Stimulated activated naive CD8-positive, alpha-beta T cell treated with anti-CD3 and anti-CD28 coated beads, Interleukin-15, Interleukin-2, amounts not matched to agents 100 ng/mL and 50 ng/mL, for 24 hours (primary cell): ENCODE measurements around the gene KLHL2.

Experiments used
- H3K27ac Mint-ChIP-seq: one replicate; pipeline ENCODE4 v1.8.0; 2021; ENCODE audit warnings: mild to moderate bottlenecking, mixed read lengths
- H3K27me3 Mint-ChIP-seq: one replicate; pipeline ENCODE4 v1.8.0; 2021; ENCODE audit warnings: mixed read lengths
- H3K36me3 Mint-ChIP-seq: one replicate; pipeline ENCODE4 v1.8.0; 2021; ENCODE audit warnings: low read depth, mixed read lengths
- H3K4me1 Mint-ChIP-seq: one replicate; pipeline ENCODE4 v1.8.0; 2021; ENCODE audit warnings: low read depth, mixed read lengths
- H3K4me3 Mint-ChIP-seq: one replicate; pipeline ENCODE4 v1.8.0; 2021; ENCODE audit warnings: mild to moderate bottlenecking, mixed read lengths
- H3K9me3 Mint-ChIP-seq: one replicate; pipeline ENCODE4 v1.8.0; 2021; ENCODE audit warnings: mixed read lengths

KLHL2 gene

DNA sequence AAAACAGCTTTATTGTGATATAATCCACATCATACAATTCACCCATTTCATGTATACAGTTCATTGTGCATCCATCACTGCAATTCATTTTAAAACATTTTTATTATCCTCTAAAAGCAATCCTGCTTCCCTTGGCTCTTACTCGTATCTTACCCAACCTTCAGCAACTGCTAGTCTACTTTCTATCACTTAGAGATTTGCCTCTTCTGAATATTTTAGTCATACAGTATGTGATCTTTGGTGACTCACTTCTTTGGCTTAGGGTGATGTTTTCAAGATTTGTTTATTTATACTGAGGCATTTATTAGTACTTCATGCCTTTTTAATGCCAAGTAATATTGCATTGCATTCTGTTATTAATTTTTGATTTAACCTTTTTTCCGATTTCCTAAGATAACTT, 105.1 kb downstream of the KLHL2 start:
- H3K27me3 Mint-ChIP-seq = no peaks in the 10 kb centered on the region
- no peaks in the 10 kb centered on the region for H3K4me1 Mint-ChIP-seq
- peaks cover 46% of the 10 kb centered on the region for H3K36me3 Mint-ChIP-seq
- no peaks in the 10 kb centered on the region for H3K9me3 Mint-ChIP-seq
- H3K27ac Mint-ChIP-seq = no peak overlapping the region
- H3K4me3 Mint-ChIP-seq = no peak overlapping the region

DNA sequence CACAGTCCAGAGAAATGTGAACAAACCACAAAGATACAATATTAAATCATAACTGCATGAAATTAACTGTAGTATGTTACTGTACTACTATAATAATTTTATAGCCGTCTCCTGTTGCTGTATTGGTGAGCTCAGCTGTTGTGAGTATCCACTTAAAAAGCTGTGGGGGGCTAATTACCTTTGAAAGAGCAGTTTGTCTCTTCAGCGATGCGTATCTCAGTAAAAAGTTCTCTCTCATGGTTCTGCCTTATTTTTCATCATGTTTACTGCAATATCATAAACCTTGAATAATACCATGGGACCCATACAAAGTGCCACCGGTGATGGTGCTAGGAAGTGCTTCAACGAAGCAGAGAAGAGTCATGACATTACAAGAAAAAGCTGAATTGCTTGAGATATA, 111.7 kb downstream of the KLHL2 start:
- H3K27ac Mint-ChIP-seq = no peak overlapping the region
- H3K4me3 Mint-ChIP-seq = no peak overlapping the region
- no peaks in the 10 kb centered on the region for H3K27me3 Mint-ChIP-seq
- H3K36me3 Mint-ChIP-seq = peaks cover 24% of the 10 kb centered on the region
- H3K4me1 Mint-ChIP-seq = no peaks in the 10 kb centered on the region
- H3K9me3 Mint-ChIP-seq = no peaks in the 10 kb centered on the region

DNA sequence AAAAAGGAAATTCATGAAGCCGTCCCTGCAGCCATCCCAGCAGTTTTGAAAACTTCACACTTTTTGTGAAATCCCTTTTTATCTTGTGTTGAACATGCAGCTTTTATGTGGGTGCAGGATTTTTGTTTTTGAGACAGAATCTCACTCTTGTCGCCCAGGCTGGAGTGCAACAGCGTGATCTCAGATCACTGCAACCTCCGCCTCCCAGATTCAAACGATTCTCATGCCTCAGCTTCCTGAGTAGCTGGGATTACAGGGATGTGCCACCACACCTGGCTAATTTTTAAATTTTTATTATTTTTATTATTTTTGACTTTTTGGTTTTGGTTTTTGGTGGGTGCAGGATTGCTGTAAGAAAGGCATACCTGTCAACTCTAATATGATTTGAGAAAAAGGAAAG, 112.1 kb downstream of the KLHL2 start:
- peaks cover 24% of the 10 kb centered on the region for H3K36me3 Mint-ChIP-seq
- no peaks in the 10 kb centered on the region for H3K27me3 Mint-ChIP-seq
- H3K4me1 Mint-ChIP-seq = no peaks in the 10 kb centered on the region
- H3K4me3 Mint-ChIP-seq = no peak overlapping the region
- no peak overlapping the region for H3K27ac Mint-ChIP-seq
- H3K9me3 Mint-ChIP-seq = no peaks in the 10 kb centered on the region

DNA sequence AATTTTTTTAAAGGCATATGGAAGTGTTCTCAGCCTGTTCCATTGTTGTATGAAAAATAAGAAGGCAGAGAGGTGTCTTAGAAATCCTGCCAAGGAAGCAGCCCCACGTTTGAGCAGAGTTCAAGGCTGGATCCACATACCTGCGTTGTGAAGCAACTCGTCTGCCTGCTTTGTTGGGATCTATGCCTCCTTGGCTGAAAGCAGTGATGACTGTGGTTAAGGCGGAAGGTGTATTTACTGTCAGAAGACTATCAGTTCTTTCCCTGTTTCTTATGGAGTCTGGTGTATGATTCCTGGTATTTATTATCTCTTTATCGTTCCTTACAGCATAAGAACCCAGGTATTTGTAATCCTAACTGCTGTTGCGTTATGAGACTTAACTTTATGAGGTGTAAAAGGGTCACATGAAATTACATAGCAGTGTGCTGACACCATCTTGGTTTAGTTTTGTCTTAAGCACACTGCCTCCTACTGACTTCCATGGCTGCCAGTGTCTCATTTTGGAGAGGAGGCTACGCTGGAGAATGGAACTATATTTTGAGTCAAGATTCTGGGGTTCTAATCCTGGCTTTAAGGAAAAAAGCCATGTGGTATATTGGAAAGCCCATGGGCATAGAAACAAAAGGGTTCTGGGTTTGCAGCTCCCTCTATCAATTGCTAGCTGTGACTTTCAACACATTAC, 117.0 kb downstream of the KLHL2 start:
- Mint-ChIP-seq H3K27me3 (no peaks in the 10 kb centered on the region), H3K4me1 (no peaks in the 10 kb centered on the region), H3K27ac (no peak overlapping the region), H3K9me3 (no peaks in the 10 kb centered on the region), H3K4me3 (no peak overlapping the region), H3K36me3 (peaks cover 15% of the 10 kb centered on the region)

DNA sequence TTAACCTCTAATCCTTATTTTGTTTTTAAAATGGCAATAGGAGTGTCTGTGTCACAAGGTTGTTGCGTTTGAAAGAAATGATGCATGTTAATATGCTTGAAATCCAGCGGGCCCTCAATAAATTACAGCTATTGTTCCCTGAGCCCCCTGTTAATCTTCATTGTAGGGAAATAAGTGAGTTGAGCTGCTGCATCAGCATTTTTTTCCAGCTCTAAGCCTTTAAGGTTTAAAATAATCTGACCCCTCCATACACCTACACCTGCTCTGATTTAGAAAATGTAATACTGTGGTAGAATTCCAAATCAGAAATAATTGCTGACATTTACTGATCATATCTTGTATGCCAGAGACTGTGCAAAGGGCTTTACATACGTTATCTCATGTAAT, 117.5 kb downstream of the KLHL2 start:
- H3K9me3 Mint-ChIP-seq = no peaks in the 10 kb centered on the region
- no peaks in the 10 kb centered on the region for H3K4me1 Mint-ChIP-seq
- no peak overlapping the region for H3K4me3 Mint-ChIP-seq
- peaks cover 12% of the 10 kb centered on the region for H3K36me3 Mint-ChIP-seq
- H3K27me3 Mint-ChIP-seq = no peaks in the 10 kb centered on the region
- H3K27ac Mint-ChIP-seq = no peak overlapping the region

DNA sequence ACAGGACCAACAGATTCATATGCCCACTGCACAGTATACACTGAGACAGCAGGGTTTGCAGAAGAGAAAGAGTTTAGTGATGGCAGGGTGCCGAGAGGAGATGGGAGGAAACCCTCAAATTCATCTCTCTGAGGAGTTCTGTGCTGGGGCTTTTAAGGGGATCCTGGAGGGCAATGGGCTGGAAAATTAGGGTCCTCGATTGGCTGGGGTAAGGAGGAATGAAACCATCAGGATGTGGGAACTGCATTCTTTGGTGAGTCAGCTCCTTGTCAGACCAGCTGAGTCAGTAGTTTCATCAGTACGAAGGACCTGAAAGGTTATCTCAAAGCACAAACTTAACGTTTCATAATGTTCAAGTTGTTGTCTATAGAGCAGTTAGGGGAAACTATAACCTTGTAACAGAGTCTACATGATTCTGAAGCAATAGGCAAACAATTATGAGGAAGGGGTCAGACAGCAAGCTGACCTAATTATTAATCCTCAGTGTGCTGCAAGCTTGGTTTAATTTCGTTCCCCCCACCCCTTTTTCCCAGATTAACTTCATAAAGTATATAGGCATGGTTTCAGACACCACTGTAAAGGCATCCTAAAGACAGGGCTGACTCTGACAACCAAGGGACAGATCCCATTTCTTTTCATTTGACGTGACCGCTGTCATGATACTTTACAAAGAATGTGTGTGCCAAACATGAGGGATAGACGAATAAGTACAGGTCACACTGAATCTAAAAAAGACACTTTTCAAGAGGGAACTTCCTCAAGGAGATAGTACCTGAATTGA, 118.6 kb downstream of the KLHL2 start:
- H3K27ac Mint-ChIP-seq = no peak overlapping the region
- no peak overlapping the region for H3K4me3 Mint-ChIP-seq
- H3K27me3 Mint-ChIP-seq = no peaks in the 10 kb centered on the region
- no peaks in the 10 kb centered on the region for H3K4me1 Mint-ChIP-seq
- H3K36me3 Mint-ChIP-seq = peaks cover 12% of the 10 kb centered on the region
- H3K9me3 Mint-ChIP-seq = no peaks in the 10 kb centered on the region

DNA sequence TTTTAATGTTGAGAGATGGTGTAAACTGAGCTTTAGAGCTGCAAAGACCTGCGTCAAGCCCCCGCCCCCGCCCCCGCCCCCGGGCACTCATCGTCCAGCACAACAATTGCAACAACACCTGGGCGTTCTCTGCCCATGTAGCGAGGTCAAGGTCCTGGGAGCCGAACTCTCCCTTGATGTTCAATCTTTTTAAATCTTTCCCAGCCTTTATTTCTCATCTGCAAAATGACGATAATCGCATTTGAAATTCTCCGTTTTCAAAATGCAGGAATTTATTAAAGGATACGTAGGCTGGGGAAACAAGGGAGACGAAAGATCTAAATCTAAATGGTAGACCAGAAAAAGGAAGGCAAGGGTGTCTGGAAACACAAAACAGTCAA, 119.5 kb downstream of the KLHL2 start:
- Mint-ChIP-seq H3K4me3 (no peak overlapping the region), H3K36me3 (peaks cover 21% of the 10 kb centered on the region), H3K4me1 (no peaks in the 10 kb centered on the region), H3K27ac (no peak overlapping the region), H3K27me3 (no peaks in the 10 kb centered on the region), H3K9me3 (no peaks in the 10 kb centered on the region)

DNA sequence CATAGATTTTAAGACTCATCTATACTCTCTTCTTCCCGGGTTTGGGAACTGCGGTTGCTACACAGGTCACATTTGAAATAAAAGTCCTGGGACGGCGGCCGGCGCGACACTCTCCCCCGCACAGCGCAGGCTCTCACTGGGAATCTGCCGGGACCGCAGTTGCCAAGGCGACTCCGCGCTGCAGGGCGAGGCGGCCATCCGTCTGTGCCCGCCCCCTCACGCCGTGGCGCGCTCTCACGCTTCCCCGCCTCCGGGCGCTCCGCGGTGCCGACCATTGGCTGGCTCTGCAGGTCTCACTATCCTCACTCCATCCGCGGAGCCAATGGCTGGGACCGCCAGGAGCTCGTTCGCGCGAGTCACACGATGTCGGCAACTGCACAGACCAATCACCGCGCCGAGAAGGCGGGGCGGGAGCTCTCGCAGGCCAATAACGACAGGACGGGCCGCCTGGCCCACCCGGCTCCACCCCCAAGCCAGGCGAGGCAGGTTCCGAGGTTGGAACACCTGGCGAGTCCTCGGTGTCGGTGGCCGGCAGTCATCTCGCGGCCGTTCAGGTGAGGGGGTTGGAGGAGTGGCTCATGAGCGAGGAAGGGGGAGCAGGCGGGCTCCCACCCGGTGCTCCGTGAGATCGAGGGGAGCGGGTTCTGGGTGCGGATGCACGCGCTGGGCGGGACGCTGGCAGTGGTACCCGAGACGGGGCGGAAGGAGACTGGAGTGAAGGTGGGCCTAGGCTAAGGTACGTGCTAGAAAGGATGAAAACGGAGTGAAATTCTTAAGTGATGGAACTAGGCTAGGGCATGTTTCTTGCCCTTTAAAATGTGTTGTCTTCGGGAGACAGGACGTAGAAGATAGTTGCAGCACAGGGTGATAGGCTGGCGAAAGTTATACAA, 120.1 kb downstream of the KLHL2 start, which contains the start of gene MSMO1:
Gene MSMO1 (plus strand): TSS at position 459 of the 890 bp plus-strand sequence. CDS start 5,702 bp downstream, outside the sequence.
- Mint-ChIP-seq H3K4me1 (no peaks in the 10 kb centered on the region), H3K9me3 (no peaks in the 10 kb centered on the region), H3K27me3 (no peaks in the 10 kb centered on the region), H3K27ac (no peak within 1 kb of the TSS), H3K36me3 (peaks cover 28% of the 10 kb centered on the region), H3K4me3 (no peak within 1 kb of the TSS)

DNA sequence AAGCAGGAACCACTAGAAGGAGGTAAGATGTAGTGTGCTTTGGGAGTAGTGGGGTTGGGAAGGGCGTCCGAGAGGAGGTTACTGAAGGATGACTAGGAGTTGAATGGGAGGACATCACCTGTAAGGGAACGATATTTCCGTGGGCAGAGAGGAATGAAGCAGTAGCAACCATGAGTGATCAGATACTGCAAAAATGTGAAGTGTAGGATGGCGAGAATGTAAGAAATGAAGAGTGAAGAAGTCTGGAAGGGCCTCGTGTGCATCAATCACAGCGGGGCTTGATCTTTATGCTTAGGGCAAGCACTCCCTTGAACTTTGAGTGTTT, 120.7 kb downstream of the KLHL2 start:
- no peak overlapping the region for H3K27ac Mint-ChIP-seq
- no peaks in the 10 kb centered on the region for H3K27me3 Mint-ChIP-seq
- no peak overlapping the region for H3K4me3 Mint-ChIP-seq
- H3K9me3 Mint-ChIP-seq = no peaks in the 10 kb centered on the region
- no peaks in the 10 kb centered on the region for H3K4me1 Mint-ChIP-seq
- H3K36me3 Mint-ChIP-seq = peaks cover 32% of the 10 kb centered on the region

DNA sequence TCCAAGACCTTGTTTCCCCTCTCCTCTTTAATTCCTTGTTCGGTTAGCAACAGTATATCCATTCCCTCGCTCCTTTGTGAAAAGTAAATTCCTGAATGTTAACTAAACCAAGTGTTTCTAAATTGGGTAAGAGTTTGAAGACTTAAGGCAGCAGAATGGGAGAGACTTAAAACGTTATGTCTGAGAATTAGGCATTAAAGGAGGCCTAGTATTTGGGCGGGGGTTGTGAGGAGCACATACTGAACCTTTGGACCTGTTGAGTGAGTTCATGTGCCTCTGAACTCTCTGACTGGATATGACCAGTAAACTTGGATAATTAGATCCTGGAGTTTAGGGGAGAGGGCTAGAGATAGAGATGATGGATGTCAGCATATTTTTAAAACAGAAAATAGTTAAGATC, 121.3 kb downstream of the KLHL2 start:
- no peaks in the 10 kb centered on the region for H3K27me3 Mint-ChIP-seq
- H3K4me1 Mint-ChIP-seq = no peaks in the 10 kb centered on the region
- no peaks in the 10 kb centered on the region for H3K9me3 Mint-ChIP-seq
- no peak overlapping the region for H3K27ac Mint-ChIP-seq
- no peak overlapping the region for H3K4me3 Mint-ChIP-seq
- H3K36me3 Mint-ChIP-seq = peaks cover 32% of the 10 kb centered on the region

DNA sequence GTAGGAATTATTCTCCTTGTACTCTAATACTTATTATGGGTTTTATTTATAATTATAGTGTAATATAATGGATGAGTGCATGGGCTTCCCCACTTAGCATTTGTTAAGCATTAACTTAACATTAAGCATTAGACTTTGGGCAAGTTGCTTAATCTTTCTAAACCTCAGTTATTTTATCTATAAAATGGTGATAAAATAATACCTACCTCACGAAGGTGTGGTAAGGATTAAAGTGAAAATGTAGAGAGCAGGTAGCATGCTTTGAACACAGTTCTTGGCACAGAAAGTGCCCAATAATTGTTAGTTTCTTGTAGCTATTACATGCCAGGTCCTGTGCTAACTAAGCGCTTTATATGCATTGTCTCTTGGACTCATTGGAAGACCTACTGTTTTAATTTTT, 122.7 kb downstream of the KLHL2 start:
- Mint-ChIP-seq H3K9me3 (no peaks in the 10 kb centered on the region), H3K27me3 (no peaks in the 10 kb centered on the region), H3K4me1 (peaks cover 2% of the 10 kb centered on the region), H3K36me3 (peaks cover 35% of the 10 kb centered on the region), H3K4me3 (peak overlapping the region; percentile 40), H3K27ac (no peak overlapping the region)

DNA sequence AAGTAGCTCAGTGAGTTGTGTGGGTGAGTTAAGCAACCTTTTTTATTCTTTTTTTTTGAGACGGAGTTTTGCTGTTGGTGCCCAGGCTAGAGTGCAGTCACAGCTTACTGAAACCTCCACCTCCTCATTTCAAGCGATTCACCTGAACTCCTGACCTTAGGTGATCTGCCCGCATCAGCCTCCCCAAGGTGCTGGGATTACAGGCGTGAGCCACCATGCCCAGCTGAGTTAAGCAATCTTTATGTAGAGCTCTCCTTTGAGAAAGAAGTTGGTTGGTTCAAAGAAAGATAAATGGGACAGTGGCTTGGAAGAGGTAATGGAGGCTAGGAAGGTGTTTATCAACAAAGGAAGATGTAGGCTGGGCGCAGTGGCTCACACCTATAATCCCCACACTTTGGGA, 123.3 kb downstream of the KLHL2 start:
- Mint-ChIP-seq H3K4me1 (peaks cover 2% of the 10 kb centered on the region), H3K9me3 (no peaks in the 10 kb centered on the region), H3K4me3 (peak overlapping the region; percentile 40), H3K27ac (peak overlapping the region; percentile 68), H3K27me3 (no peaks in the 10 kb centered on the region), H3K36me3 (peaks cover 41% of the 10 kb centered on the region)

DNA sequence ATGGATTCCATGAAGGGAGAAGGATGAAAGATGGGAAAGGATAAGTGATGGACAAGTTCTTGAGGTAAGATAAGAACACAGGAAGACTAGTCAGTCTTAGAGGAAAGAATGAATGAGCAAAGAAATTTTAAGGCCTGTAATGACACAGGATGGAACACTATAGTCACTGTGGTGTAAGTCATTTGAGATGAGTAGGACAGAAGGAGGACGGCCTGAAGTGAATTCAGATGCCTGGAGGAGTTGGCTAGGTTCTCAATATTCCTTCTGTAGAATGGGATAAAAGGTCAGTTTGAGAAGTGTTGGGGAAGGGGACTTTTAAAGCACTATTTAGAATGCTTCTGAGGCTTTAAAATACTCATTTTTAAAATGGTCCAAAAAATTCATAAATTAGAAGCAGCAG, 124.0 kb downstream of the KLHL2 start:
- peak overlapping the region; percentile 40 for H3K4me3 Mint-ChIP-seq

DNA sequence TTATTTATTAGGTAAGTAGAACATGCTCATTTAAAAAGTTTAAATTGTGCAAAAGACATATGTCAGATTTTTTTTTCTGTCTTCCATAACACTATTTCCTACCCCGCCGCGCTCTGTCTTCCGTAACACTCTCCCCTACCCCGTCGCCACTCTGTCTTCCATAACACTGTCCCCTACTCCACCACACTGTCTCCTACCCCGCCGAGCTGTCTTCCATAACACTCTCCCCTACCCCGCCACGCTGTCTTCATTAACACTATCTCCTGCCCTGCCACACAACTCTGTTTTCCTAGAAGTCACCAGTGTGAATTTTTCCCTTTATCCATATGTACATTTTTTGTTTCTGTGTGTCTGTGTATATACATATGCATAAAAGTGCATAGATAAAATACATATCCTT, 124.5 kb downstream of the KLHL2 start:
- H3K9me3 Mint-ChIP-seq = no peaks in the 10 kb centered on the region
- H3K4me3 Mint-ChIP-seq = peak overlapping the region; percentile 30
- peaks cover 42% of the 10 kb centered on the region for H3K36me3 Mint-ChIP-seq
- H3K4me1 Mint-ChIP-seq = peaks cover 2% of the 10 kb centered on the region
- peak overlapping the region; percentile 33 for H3K27ac Mint-ChIP-seq
- no peaks in the 10 kb centered on the region for H3K27me3 Mint-ChIP-seq

More for the DNA sequence above, 124.0 kb downstream of the KLHL2 start:
- Mint-ChIP-seq H3K27me3 (no peaks in the 10 kb centered on the region), H3K36me3 (peaks cover 42% of the 10 kb centered on the region), H3K27ac (peak overlapping the region; percentile 68), H3K9me3 (no peaks in the 10 kb centered on the region), H3K4me1 (peaks cover 2% of the 10 kb centered on the region)

DNA sequence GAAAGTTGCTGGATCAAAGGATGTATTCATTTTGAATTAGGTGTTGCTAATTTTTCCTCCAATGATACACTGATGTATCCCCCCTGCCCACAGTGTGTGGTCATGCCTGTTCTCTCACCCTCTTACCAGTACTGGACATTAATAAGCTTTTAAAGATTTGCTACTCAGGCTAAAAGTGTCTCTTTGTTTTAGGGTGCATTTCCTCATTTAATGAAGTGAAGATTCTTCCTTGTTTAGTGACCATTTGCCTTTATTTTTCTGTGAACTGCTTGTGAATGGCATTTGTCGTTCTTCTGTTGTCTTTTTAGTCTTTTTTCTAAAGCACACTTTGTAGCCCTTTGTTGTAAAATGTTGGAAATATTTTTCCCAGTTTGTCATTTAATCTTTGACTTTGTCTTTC, 125.1 kb downstream of the KLHL2 start:
- no peaks in the 10 kb centered on the region for H3K27me3 Mint-ChIP-seq
- H3K27ac Mint-ChIP-seq = peak overlapping the region; percentile 24
- peak overlapping the region; percentile 30 for H3K4me3 Mint-ChIP-seq
- H3K36me3 Mint-ChIP-seq = peaks cover 46% of the 10 kb centered on the region
- H3K9me3 Mint-ChIP-seq = no peaks in the 10 kb centered on the region
- H3K4me1 Mint-ChIP-seq = peaks cover 2% of the 10 kb centered on the region
